ENCODE results near the gene YIF1A.

GRCh38 chr11:66293777-66294625 lies 5.1 kb upstream of the YIF1A start:
- no peak for TF ChIP-seq NPAS2 (CRISPR knock-in tag; IDR thresholded peaks at IDR 0.05; ENCODE audit: borderline replicate concordance)
- no peak for TF ChIP-seq POLR2A (IDR thresholded peaks at IDR 0.05; ENCODE audit: low read length)
- no peak for TF ChIP-seq CHD2 (IDR thresholded peaks at IDR 0.05; ENCODE audit: low read length, partially characterized antibody)
- no peak for TF ChIP-seq CTCF (IDR thresholded peaks at IDR 0.05)
- no peak for TF ChIP-seq SMC3 (IDR thresholded peaks at IDR 0.05)
- TF ChIP-seq, protein P1, sequence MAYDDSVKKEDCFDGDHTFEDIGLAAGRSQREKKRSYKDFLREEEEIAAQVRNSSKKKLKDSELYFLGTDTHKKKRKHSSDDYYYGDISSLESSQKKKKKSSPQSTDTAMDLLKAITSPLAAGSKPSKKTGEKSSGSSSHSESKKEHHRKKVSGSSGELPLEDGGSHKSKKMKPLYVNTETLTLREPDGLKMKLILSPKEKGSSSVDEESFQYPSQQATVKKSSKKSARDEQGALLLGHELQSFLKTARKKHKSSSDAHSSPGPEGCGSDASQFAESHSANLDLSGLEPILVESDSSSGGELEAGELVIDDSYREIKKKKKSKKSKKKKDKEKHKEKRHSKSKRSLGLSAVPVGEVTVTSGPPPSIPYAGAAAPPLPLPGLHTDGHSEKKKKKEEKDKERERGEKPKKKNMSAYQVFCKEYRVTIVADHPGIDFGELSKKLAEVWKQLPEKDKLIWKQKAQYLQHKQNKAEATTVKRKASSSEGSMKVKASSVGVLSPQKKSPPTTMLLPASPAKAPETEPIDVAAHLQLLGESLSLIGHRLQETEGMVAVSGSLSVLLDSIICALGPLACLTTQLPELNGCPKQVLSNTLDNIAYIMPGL (CRISPR knock-in tag; IDR thresholded peaks at IDR 0.05; ENCODE audit: borderline replicate concordance) = no peak
- no peak for TF ChIP-seq USF2 (IDR thresholded peaks at IDR 0.05)
- no peak for TF ChIP-seq HEYL (CRISPR knock-in tag; IDR thresholded peaks at IDR 0.05)
